T-helper 2 cell (primary cell): ENCODE data around the gene TNFRSF25.
A peak's percentile ranks its signal among the peaks of the same experiment; 100 is the strongest.
"Not testable (repeated sequence)": the region's sequence is repeated elsewhere in the genome, so short reads cannot be mapped to it uniquely, and the experiment has no call there.

ENCODE experiments used
- DNase-seq, 5 experiments: peaks; one replicate each; pipeline versions ENCODE4 v3.0.0 to v3.0.0-alpha.2; 2012 to 2022

The TNFRSF25 gene

GRCh38 chr1:6501279-6501813 lies 35.4 kb upstream of the TNFRSF25 start:
- DNase-seq = no peak

- DNase-seq = no peak
Measured at GRCh38 chr1:6500544-6501278, 34.7 kb upstream of the TNFRSF25 start.

- no peak for DNase-seq
Measured at GRCh38 chr1:6499296-6499695, 33.3 kb upstream of the TNFRSF25 start.

GRCh38 chr1:6498576-6499111 lies 32.7 kb upstream of the TNFRSF25 start:
- no peak for DNase-seq

- no peak for DNase-seq
Measured at GRCh38 chr1:6497867-6498575, 32.0 kb upstream of the TNFRSF25 start.

- peak; percentile 18 to 55 (median 36) for DNase-seq
Measured at GRCh38 chr1:6497215-6497866, 31.4 kb upstream of the TNFRSF25 start.

GRCh38 chr1:6496890-6497214 lies 30.9 kb upstream of the TNFRSF25 start:
- DNase-seq = no peak

GRCh38 chr1:6496365-6496721 lies 30.4 kb upstream of the TNFRSF25 start:
- DNase-seq = no peak

GRCh38 chr1:6495540-6496364 lies 29.8 kb upstream of the TNFRSF25 start:
- DNase-seq = no peak

- no peak for DNase-seq
Measured at GRCh38 chr1:6495041-6495441, 29.1 kb upstream of the TNFRSF25 start.

- no peak for DNase-seq
Measured at GRCh38 chr1:6494627-6495026, 28.7 kb upstream of the TNFRSF25 start.

GRCh38 chr1:6493834-6494223 lies 27.9 kb upstream of the TNFRSF25 start:
- DNase-seq = not testable (repeated sequence)

- no peak for DNase-seq
Measured at GRCh38 chr1:6491966-6492365, 26.0 kb upstream of the TNFRSF25 start.

- no peak for DNase-seq
Measured at GRCh38 chr1:6491480-6491962, 25.5 kb upstream of the TNFRSF25 start, which contains the start of gene PLEKHG5. TSS of gene PLEKHG5 (minus strand) at chr1:6491667. CDS start at chr1:6477571, 14,096 bp downstream.

- DNase-seq = no peak
Measured at GRCh38 chr1:6491081-6491449, 25.1 kb upstream of the TNFRSF25 start.

- peak in 4 of 5 experiments; percentile 30 to 73 (median 34) for DNase-seq
Measured at GRCh38 chr1:6490181-6491080, 24.5 kb upstream of the TNFRSF25 start.

GRCh38 chr1:6489799-6490180 lies 23.8 kb upstream of the TNFRSF25 start:
- DNase-seq = peak; percentile 57 to 75 (median 68)

GRCh38 chr1:6489383-6489765 lies 23.4 kb upstream of the TNFRSF25 start:
- DNase-seq = no peak

GRCh38 chr1:6488602-6489382 lies 22.8 kb upstream of the TNFRSF25 start:
- no peak for DNase-seq

GRCh38 chr1:6487804-6488484 lies 22.0 kb upstream of the TNFRSF25 start:
- no peak for DNase-seq
